Epidermal melanocyte (primary cell): ENCODE results near the gene MYBPC3.

Experiments used
- DNase-seq: peaks from one replicate; pipeline ENCODE4 v3.0.0; 2011; ENCODE audit warnings: low spot score; ENCODE audit not compliant: insufficient read length

MYBPC3 gene

GRCh38 chr11:47384498-47384897 is 32.0 kb upstream of the MYBPC3 start:
- no peak for DNase-seq

- no peak for DNase-seq
Observed at GRCh38 chr11:47383071-47383470, 30.6 kb upstream of the MYBPC3 start.

- no peak for DNase-seq
Observed at GRCh38 chr11:47380078-47380477, 27.6 kb upstream of the MYBPC3 start.

- no peak for DNase-seq
Observed at GRCh38 chr11:47379317-47379716, 26.8 kb upstream of the MYBPC3 start.

GRCh38 chr11:47378836-47379170 is 26.3 kb upstream of the MYBPC3 start:
- no peak for DNase-seq

GRCh38 chr11:47378010-47378835 is 25.7 kb upstream of the MYBPC3 start, which contains the start of gene SPI1:
Gene SPI1, minus strand, starts transcription at chr11:47378547. Its CDS starts 194 bp downstream, at chr11:47378353.
- no peak for DNase-seq

- DNase-seq, result no peak
Observed at GRCh38 chr11:47377571-47378009, 25.1 kb upstream of the MYBPC3 start.

- DNase-seq, result no peak
Observed at GRCh38 chr11:47376525-47377371, 24.2 kb upstream of the MYBPC3 start.

- DNase-seq, result no peak
Observed at GRCh38 chr11:47376107-47376524, 23.6 kb upstream of the MYBPC3 start.

- DNase-seq, result no peak
Observed at GRCh38 chr11:47375546-47376085, 23.1 kb upstream of the MYBPC3 start.

- DNase-seq, result no peak
Observed at GRCh38 chr11:47375020-47375419, 22.5 kb upstream of the MYBPC3 start.

GRCh38 chr11:47374720-47375019 is 22.2 kb upstream of the MYBPC3 start:
- DNase-seq, result no peak

GRCh38 chr11:47373876-47374719 is 21.6 kb upstream of the MYBPC3 start:
- peak; percentile 59 for DNase-seq

- no peak for DNase-seq
Observed at GRCh38 chr11:47372422-47372821, 19.9 kb upstream of the MYBPC3 start.

GRCh38 chr11:47369676-47370075 is 17.2 kb upstream of the MYBPC3 start:
- DNase-seq, result no peak

- no peak for DNase-seq
Observed at GRCh38 chr11:47366020-47366490, 13.6 kb upstream of the MYBPC3 start.

- DNase-seq, result no peak
Observed at GRCh38 chr11:47361419-47361818, 8.9 kb upstream of the MYBPC3 start.

- no peak for DNase-seq
Observed at GRCh38 chr11:47360341-47360740, 7.8 kb upstream of the MYBPC3 start.

- DNase-seq, result no peak
Observed at GRCh38 chr11:47359586-47359985, 7.1 kb upstream of the MYBPC3 start.

GRCh38 chr11:47359162-47359561 is 6.7 kb upstream of the MYBPC3 start:
- no peak for DNase-seq

- no peak for DNase-seq
Observed at GRCh38 chr11:47358731-47359051, 6.2 kb upstream of the MYBPC3 start.
